K562 (cell line): ENCODE data around the gene COMP. TPM values are rescaled to one million over a fixed set of nuclear protein-coding genes. Genes with fewer than 3 reads are reported as not detected.

Source experiments
- ATAC-seq: fragments of 200-7000 bp; cut with Tn5 transposase; 3 replicates; pipeline ENCODE4 v1.9.1; 2020; ENCODE audit warnings: moderate library complexity
- BruUV-seq: library from RNA; stranded (reverse); fragments of 400-500 nt; replicated peaks from 2 replicates; lab custom pipeline; 2021; lab: Mats Ljungman, UMichigan
- CTCF ChIA-PET: fragments of 300-600 bp; formaldehyde crosslinking; extraction: SDS; loops from one replicate; lab custom pipeline; 2021; ENCODE audit warnings: low intra/inter-chr PET ratio; lab: Yijun Ruan, JAX
- POLR2A ChIA-PET: fragments of 300-600, 350-650 bp; sonication (Branson Sonifier 250); formaldehyde crosslinking; extraction: SDS; loops from one replicate; lab custom pipeline; 2021; ENCODE audit warnings: antibody characterized with exemption, inconsistent platforms; lab: Yijun Ruan, JAX
- DNase-seq, 4 experiments: peaks; one replicate each; pipeline versions ENCODE4 v3.0.0 to v3.0.0-alpha.2; 2011 to 2018; ENCODE audit warnings: low spot score in 3 of 4, mixed read lengths in 3 of 4; ENCODE audit errors: extremely low read depth in 1 of 4
- FAIRE-seq: peaks from 2 replicates; lab custom pipeline; 2011; peaks lifted over from hg19 to GRCh38; lab: Jason Lieb, UNC
- H2AFZ ChIP-seq: 2 replicates; pipeline ENCODE4 v1.6.0; 2011; ENCODE audit warnings: low read depth, low read length, control low read depth, inconsistent platforms
- H3K27ac ChIP-seq: fragments of 200-600 bp; 3 replicates; pipeline ENCODE4 v1.8.0; 2011; ENCODE audit warnings: low read depth, mild to moderate bottlenecking, control low read depth, inconsistent platforms, low read length, moderate library complexity, mixed read lengths; ENCODE audit errors: extremely low read depth
- H3K27me3 ChIP-seq, 2 experiments: fragments of 300-600 bp in 1 of 2; 2 replicates in 1 of 2; 3 replicates in 1 of 2; pipeline versions ENCODE4 v1.6.0 to v1.8.0; 2011; ENCODE audit warnings: inconsistent platforms in 2 of 2, low read length in 2 of 2, mild to moderate bottlenecking in 1 of 2, mixed read lengths in 1 of 2, moderate library complexity in 1 of 2; ENCODE audit not compliant: control insufficient read depth in 2 of 2, insufficient read depth in 2 of 2
- H3K36me3 ChIP-seq: fragments of 300-600 bp; 3 replicates; pipeline ENCODE4 v1.8.0; 2011; ENCODE audit warnings: mild to moderate bottlenecking, low read length, inconsistent platforms; ENCODE audit not compliant: control insufficient read depth, insufficient read depth
- H3K4me1 ChIP-seq, 2 experiments: fragments of 200-600 bp in 1 of 2; replicated peaks in 1 of 2; 2 replicates in 1 of 2; 3 replicates in 1 of 2; pipeline versions ENCODE4 v1.5.1 to v1.8.0; 2011; ENCODE audit warnings: inconsistent platforms in 2 of 2, low read length in 2 of 2, mild to moderate bottlenecking in 1 of 2, mixed read lengths in 1 of 2, moderate library complexity in 1 of 2; ENCODE audit not compliant: control insufficient read depth in 2 of 2, insufficient read depth in 2 of 2
- H3K4me2 ChIP-seq: 2 replicates; pipeline ENCODE4 v1.6.1; 2011; ENCODE audit warnings: low read length, control low read depth, inconsistent platforms, mixed read lengths; ENCODE audit not compliant: insufficient read depth
- H3K4me3 ChIP-seq: fragments of 200-600 bp; sonication (generic), shearing (Covaris generic); 2 replicates; pipeline ENCODE4 v1.5.1; 2016; ENCODE audit warnings: control low read depth, inconsistent platforms
- H3K79me2 ChIP-seq: fragments of 200-600 bp; 3 replicates; pipeline ENCODE4 v1.8.0; 2011; ENCODE audit warnings: low read length, inconsistent platforms; ENCODE audit not compliant: control insufficient read depth, insufficient read depth
- H3K9ac ChIP-seq, 2 experiments: 2 replicates each; pipeline versions ENCODE4 v1.6.0 to v1.6.1; 2011; ENCODE audit warnings: low read depth in 2 of 2, low read length in 2 of 2, control low read depth in 1 of 2, inconsistent platforms in 1 of 2, mild to moderate bottlenecking in 1 of 2, mixed read lengths in 1 of 2; ENCODE audit not compliant: insufficient read depth in 1 of 2
- H3K9me1 ChIP-seq: one replicate; pipeline ENCODE4 v1.6.0; 2011; ENCODE audit warnings: inconsistent platforms, mild to moderate bottlenecking, low read length, moderate library complexity; ENCODE audit not compliant: control insufficient read depth, insufficient read depth
- H3K9me3 ChIP-seq: replicated peaks from 2 replicates; pipeline ENCODE4 v1.5.1; 2011; ENCODE audit warnings: low read depth, low read length, inconsistent platforms; ENCODE audit not compliant: control insufficient read depth, insufficient read depth
- H4K20me1 ChIP-seq: replicated peaks from 2 replicates; pipeline ENCODE4 v1.6.1; 2011; ENCODE audit warnings: low read length, inconsistent platforms, mixed read lengths; ENCODE audit not compliant: control insufficient read depth, insufficient read depth
- FOXA3 ChIP-seq, 2 experiments: fragments of 450-650 bp in 1 of 2; sonication (generic) in 1 of 2; formaldehyde crosslinking; IDR thresholded peaks in 1 of 2; conservative IDR thresholded peaks in 1 of 2; 2 replicates each; pipeline versions ENCODE4 v1.4.0 to v1.8.0; 2020 to 2022; ENCODE audit warnings: mild to moderate bottlenecking in 2 of 2, missing genetic modification reagents in 1 of 2
- NFIC ChIP-seq: fragments of 450-650 bp; IDR thresholded peaks from 2 replicates; pipeline ENCODE4 v1.6.1; 2017; ENCODE audit warnings: mild to moderate bottlenecking, inconsistent platforms
- NR2C2 ChIP-seq, 2 experiments: fragments of 200-800 bp in 1 of 2; sonication (Bioruptor generic) in 1 of 2; sonication (generic) in 1 of 2; formaldehyde crosslinking in 1 of 2; IDR thresholded peaks; 2 replicates each; pipeline versions ENCODE4 v1.6.1 to v1.8.0; 2016 to 2022; ENCODE audit warnings: mild to moderate bottlenecking in 1 of 2, missing compliant biosample characterization in 1 of 2, missing genetic modification characterization in 1 of 2, missing genetic modification reagents in 1 of 2
- RAD21 ChIP-seq, 2 experiments: fragments of 250-450 bp in 1 of 2; fragments of 450-650 bp in 1 of 2; sonication (Bioruptor Pico) in 1 of 2; formaldehyde crosslinking in 1 of 2; IDR thresholded peaks in 1 of 2; conservative IDR thresholded peaks in 1 of 2; 2 replicates each; pipeline versions ENCODE4 v1.4.0 to v1.8.0; 2020 to 2022; ENCODE audit warnings: mild to moderate bottlenecking in 2 of 2, moderate library complexity in 1 of 2
- SNIP1 ChIP-seq: fragments of 450-650 bp; IDR thresholded peaks from 2 replicates; pipeline ENCODE4 v1.7.1; 2017; ENCODE audit warnings: low read depth, mild to moderate bottlenecking
- WGBS: fragments of 100-300 bp; shearing (Covaris generic); methylation state at CpG from one replicate; pipeline ENCODE4 v1.1.6; 2016; ENCODE audit warnings: low coverage, mixed read lengths; ENCODE audit not compliant: insufficient coverage; ENCODE audit errors: missing lambda C conversion rate; 5-methylcytosine and 5-hydroxymethylcytosine counted together
- in situ Hi-C: fragments of 300-500 bp; cut with MboI; formaldehyde crosslinking; loops from 4 replicates; pipeline ENCODE4 v1.15.0; 2018; ENCODE audit warnings: inconsistent platforms, mixed read lengths
- intact Hi-C: fragments of 100-400 bp; cut with micrococcal nuclease; formaldehyde crosslinking; loops from 2 replicates; pipeline ENCODE4 v1.14.2; 2022
- polyA plus RNA-seq, 8 experiments: library from polyadenylated mRNA; depleted of rRNA in 4 of 8; stranded (reverse) in 5 of 8; unstranded in 3 of 8; fragments of >200 nt; fragmentation: Nextera tagmentation in 2 of 8; fragmentation: Illumina TruSeq in 1 of 8; extraction: Ambion mirVana in 2 of 8; extraction: Trizol in 1 of 8; gene quantifications; 2 replicates each; pipeline versions ENCODE4 v1.2.1 to v1.2.3, GENCODE V29; 2011 to 2014; ENCODE audit warnings: inconsistent platforms in 1 of 8, missing spikeins in 1 of 8
- total RNA-seq, 7 experiments: library from RNA; depleted of rRNA in 6 of 7; stranded (reverse); fragments of >200 nt in 6 of 7; fragmentation: Illumina TruSeq in 2 of 7; extraction: Trizol in 2 of 7; gene quantifications; 2 replicates each; pipeline versions ENCODE4 v1.2.1 to v1.2.3, GENCODE V29; 2011 to 2021; ENCODE audit warnings: low replicate concordance in 1 of 7
- TF ChIP-seq, protein P1 (sequence below), 3 experiments: IDR thresholded peaks in 2 of 3; conservative IDR thresholded peaks in 1 of 3; 2 replicates each; pipeline ENCODE4 v1.5.1; 2011 to 2012; ENCODE audit warnings: low read length in 3 of 3, mild to moderate bottlenecking in 3 of 3, control low read depth in 2 of 3, improper control_type of control experiment in 1 of 3, inconsistent platforms in 1 of 3, low read depth in 1 of 3, mixed read lengths in 1 of 3, moderate library complexity in 1 of 3; ENCODE audit not compliant: insufficient read depth in 2 of 3

The COMP gene
- total and polyA plus RNA-seq, 9 of the 15 experiments (the other 6 are each of a cell fraction or from before 2014, with no cell fraction given) = 0.07 TPM; not detected in 8

DNA sequence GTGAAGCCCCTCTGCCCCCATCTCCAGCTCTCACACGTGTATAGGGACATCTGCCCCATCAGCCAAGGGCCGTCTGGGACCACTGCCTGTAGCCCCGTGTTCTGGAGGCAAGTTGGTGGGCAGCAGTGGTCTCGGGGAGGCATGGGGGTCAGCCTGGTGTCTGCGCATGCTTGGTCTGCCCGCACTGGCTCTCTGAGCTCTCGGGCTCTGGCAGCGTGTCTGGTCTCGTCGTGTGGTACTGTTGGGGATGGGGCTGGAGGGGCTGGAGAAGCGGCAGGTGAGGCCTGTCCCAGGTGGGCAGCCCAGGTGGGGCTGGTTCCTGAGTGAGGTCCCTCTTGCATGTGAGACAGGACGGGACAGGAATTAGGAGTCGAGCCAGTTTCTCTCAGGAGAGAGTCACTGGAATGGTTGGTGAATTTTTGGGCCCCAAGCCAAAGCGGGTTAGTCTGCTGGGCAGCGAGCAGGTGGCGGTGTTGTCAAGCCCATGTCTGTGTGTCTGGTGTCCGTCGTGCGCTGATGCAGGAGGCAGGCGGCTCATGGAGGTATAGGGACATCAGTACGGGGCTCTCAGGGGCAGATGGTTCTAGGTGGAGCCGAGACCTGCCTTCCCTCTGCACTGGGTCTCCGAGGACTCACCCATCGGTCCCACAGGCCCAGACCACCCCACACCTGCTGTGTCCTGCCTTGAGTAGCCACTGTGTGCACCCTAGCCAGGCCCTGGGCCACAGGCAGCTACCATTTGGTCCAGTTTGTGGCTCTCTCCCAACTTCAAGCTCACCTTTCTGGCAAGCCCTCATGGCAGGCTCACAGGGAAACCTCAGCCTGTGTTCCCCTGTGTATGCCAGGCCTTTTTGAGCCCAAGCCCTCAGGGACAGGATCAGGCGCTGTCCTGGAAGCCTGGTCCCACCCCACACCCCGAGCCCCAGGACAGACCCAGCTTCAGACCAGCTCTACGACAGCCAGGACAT, 18.2 kb downstream of the COMP start:
- POLR2A ChIA-PET = interaction anchor here (0.6 kb wide), 1 partner anchor 146 kb away, joined by 3 read pairs; no protein-coding TSS in a partner anchor
- Histone ChIP-seq H3K9me3 (no peaks in the 10 kb centered on the region; the same call in 1 of the 2 replicates), H3K79me2 (no peaks in the 10 kb centered on the region), H3K9ac (peak overlapping the region in 1 of 2 experiments; percentile 56; a peak in 2 of 4 replicates)
- intact Hi-C loops = loop anchor here (1.0 to 5.0 kb wide), 3 partner anchors 74 to 214 kb away; no protein-coding TSS in a partner anchor
- peak; percentile 73 for TF ChIP-seq NFIC
- TF ChIP-seq NR2C2 (CRISPR knock-in tag; IDR thresholded peaks at IDR 0.05) = no peak
- TF ChIP-seq NR2C2 (tag; IDR thresholded peaks at IDR 0.05) = no peak
- TF ChIP-seq RAD21 (CRISPR knock-in tag; conservative IDR thresholded peaks at IDR 0.05 in 1 of 2, IDR thresholded peaks at IDR 0.05 in 1 of 2) = peak in 1 of 2 experiments; percentile 23; a peak in 1 of 4 replicates
- no peak for TF ChIP-seq SNIP1
- TF ChIP-seq, protein P1, sequence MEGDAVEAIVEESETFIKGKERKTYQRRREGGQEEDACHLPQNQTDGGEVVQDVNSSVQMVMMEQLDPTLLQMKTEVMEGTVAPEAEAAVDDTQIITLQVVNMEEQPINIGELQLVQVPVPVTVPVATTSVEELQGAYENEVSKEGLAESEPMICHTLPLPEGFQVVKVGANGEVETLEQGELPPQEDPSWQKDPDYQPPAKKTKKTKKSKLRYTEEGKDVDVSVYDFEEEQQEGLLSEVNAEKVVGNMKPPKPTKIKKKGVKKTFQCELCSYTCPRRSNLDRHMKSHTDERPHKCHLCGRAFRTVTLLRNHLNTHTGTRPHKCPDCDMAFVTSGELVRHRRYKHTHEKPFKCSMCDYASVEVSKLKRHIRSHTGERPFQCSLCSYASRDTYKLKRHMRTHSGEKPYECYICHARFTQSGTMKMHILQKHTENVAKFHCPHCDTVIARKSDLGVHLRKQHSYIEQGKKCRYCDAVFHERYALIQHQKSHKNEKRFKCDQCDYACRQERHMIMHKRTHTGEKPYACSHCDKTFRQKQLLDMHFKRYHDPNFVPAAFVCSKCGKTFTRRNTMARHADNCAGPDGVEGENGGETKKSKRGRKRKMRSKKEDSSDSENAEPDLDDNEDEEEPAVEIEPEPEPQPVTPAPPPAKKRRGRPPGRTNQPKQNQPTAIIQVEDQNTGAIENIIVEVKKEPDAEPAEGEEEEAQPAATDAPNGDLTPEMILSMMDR (IDR thresholded peaks at IDR 0.05 in 2 of 3, conservative IDR thresholded peaks at IDR 0.05 in 1 of 3; ENCODE audit: insufficient read depth in 2 of 3, low read depth in 1 of 3, low read length in 3 of 3) = 0 out of 6 replicates have a peak, but pooled peaks of 2 of the 3 experiments have one; percentile 17 to 22
- TF ChIP-seq FOXA3 (CRISPR knock-in tag; conservative IDR thresholded peaks at IDR 0.05 in 1 of 2, IDR thresholded peaks at IDR 0.05 in 1 of 2) = no peak
- TF ChIP-seq, all 486 proteins: peak for 3
- Histone ChIP-seq H3K9me1 (no peaks in the 10 kb centered on the region), H3K27me3 (peaks cover 9 to 45% of the 10 kb centered on the region in 2 experiments; a peak in 4 of 5 replicates), H4K20me1 (peaks cover 22% of the 10 kb centered on the region), H3K4me2 (no peak overlapping the region), H3K36me3 (no peaks in the 10 kb centered on the region), H3K4me3 (no peak overlapping the region), H2AFZ (no peak overlapping the region), H3K27ac (no peak overlapping the region), H3K4me1 (peaks cover 0 to 76% of the 10 kb centered on the region in 2 experiments; a peak in 4 of 5 replicates)
- in situ Hi-C loops = no loop called here
- DNase-seq = no peak
- WGBS = 12% methylated on average over 24 of the region's 27 CpGs
- ATAC-seq = no peak
- CTCF ChIA-PET = no interaction called here
- BruUV-seq = no TSS peak
- FAIRE-seq = no peak
